HG03354 (cell line): Measurements from ENCODE around the gene ZNF600.
A peak's percentile ranks its signal among the peaks of the same experiment; 100 is the strongest.
"Not testable (repeated sequence)": the region's sequence is repeated elsewhere in the genome, so short reads cannot be mapped to it uniquely, and the experiment has no call there.

ENCODE experiments used
- ATAC-seq: cut with Tn5 transposase; IDR thresholded peaks from one replicate; pipeline ENCODE4 v1.9.1; 2021; ENCODE audit warnings: mild to moderate bottlenecking; ENCODE audit not compliant: unreplicated experiment, poor library complexity, severe bottlenecking

The ZNF600 gene

DNA sequence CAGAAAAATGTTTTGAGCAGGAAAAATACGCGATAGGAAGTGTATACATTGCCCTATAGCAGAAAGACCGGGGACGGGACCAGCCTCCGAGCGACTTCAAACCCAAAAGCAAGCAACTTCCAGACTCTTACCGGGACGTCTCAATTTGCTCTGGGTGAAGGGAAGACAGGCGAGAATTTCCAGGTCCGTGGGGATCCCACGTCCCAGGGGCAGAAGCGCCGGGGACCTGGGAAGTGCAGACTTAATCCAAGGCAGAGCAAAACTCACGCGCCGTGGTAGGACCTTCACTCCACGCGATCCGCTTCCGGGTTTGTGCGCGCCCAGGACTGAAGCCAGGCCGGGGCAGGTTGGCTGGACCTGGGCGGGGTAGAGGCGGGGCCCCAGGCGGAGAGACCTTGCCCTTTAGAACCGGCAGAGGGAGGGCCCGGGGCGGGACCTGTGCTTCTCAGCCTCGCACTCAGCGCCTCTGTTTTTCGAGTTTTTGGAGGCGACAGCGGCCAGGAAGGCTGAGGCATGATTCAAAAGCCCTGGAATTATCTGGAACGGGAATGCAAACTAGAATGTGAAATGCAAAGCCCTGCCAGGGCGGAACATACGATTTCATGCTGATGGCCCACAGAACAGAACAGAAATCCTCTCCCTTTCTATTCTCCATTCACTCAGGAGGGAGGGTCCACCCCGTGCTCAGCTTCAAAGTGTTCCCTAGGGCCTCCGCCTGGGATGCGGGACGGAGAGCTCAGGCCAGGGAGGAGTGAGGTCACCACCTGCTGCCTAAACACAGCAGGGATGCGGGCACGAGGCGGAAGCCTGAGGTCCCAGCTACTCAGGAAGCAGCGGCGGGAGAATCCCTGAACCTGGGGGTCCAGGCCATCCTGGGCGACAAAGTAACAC, at the start of gene ZNF600:
ZNF600 (minus strand) TSS at position 328 of the 891 bp plus-strand sequence. CDS start 7,903 bp downstream, outside the sequence.
- peak; percentile 92 for ATAC-seq

- not testable (repeated sequence) for ATAC-seq
Measured at GRCh38 chr19:52834289-52834688, 47.7 kb upstream of the ZNF600 start.

DNA sequence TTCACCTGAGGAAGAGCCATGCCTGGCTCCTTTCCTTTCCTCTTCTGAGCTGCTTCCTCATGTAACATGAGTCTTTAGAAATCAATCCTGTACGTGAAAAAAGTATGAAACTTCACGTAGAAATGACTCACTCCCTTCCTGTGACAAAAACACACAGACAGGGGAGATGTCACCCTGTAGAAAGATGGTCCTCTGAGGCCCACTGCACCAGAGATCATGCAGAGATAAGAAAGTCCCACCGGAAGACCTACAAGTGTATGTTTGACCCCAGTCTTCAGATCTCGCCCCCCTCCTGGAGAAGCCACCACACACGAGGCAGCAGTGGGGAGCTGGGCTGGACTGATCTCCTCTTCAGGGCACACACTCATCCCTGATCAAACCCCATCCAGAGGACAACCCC, 47.0 kb upstream of the ZNF600 start:
- ATAC-seq, result not testable (repeated sequence)

DNA sequence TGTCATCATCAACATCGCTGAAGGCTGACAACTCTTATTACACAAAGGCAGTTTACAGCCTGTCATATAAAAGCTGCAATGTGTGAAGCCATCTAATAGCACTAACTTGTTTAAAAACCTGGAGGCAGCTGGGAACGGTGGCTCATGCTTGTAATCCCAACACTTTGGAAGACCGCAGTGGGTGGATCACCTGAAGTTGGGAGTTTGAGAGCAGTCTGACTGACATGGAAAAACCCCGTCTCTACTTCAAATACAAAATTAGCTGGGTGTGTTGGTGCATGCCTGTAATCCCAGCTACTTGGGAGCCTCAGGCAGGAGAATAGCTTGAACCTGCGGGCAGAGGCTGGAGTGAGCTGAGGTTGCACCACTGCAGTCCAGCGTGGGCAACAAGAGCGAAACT, 43.3 kb upstream of the ZNF600 start:
- ATAC-seq, result not testable (repeated sequence)

DNA sequence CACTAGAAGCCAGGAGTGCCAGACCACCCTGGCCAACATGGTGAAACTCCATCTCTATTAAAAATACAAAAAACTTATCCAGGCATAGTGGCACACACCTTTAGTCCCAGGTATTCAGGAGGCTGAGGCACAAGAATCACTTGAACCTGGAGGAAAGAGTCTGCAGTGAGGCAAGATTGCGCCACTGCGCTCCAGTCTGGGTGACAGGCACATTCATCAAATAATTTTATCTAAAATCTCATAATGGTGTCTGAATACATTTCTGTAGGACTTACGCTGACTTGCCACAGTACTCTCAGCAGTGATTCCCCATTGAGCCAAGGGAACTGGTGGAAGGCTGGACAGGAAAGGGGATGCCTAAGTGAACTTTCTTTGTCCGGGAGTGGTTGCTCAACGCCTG, 39.2 kb upstream of the ZNF600 start:
- no peak for ATAC-seq

DNA sequence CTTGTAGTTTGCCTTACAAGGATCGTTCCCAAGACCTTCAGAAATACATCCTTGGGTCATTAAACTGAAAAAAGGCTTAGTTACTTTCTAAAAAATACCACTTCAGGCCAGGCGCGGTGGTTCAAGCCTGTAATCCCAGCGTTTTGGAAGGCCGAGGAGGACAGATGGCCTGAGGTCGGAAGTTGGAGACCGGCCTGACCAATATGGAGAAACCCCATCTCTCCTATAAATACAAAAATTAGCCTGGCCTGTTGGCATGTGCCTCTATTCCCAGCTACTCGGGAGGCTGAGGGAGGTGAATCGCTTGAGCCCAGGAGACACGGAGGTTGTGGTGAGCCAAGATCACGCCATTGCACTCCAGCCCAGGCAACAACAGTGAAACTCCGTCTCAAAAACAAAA, 37.1 kb upstream of the ZNF600 start:
- ATAC-seq, result no peak

DNA sequence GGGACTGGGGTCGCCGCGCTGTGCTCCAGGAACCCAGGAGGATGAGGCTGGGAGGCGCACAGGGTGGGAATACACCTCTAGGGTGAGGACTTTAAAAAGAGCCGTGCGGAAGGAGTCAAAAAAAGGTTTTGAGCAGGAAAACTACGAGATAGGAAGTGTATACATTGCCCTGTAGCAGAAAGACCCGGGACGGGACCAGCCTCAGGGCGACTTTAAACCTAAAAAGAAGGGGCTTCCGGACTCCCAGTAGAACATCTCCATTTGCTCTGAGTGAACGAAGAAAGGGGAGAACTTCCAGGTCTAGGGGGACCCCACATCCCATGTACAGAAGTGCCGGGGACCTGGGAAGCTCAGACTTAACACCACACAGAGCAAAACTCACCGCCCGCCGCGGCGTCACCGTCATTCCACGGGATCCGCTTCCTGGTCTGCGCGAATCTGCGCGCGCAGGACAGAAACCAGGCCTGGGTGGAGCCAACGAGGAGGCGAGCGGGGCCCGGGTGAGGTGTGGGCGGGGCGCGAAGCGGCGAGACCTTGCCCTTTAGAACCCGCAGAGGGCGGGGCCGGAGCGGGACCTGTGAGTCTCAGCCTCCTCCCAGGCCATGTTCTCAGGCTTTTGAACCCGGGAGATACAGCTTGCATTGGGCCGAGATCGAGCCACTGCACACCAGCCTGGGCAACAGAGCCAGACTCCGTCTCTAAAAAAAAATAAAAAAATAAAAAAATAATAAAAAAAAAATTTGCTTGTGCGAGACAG, 34.8 kb upstream of the ZNF600 start, which contains the start of gene ZNF28:
ZNF28 (minus strand) TSS at position 430 of the 757 bp plus-strand sequence. CDS start 3,675 bp downstream, outside the sequence.
- ATAC-seq, result peak; percentile 98

DNA sequence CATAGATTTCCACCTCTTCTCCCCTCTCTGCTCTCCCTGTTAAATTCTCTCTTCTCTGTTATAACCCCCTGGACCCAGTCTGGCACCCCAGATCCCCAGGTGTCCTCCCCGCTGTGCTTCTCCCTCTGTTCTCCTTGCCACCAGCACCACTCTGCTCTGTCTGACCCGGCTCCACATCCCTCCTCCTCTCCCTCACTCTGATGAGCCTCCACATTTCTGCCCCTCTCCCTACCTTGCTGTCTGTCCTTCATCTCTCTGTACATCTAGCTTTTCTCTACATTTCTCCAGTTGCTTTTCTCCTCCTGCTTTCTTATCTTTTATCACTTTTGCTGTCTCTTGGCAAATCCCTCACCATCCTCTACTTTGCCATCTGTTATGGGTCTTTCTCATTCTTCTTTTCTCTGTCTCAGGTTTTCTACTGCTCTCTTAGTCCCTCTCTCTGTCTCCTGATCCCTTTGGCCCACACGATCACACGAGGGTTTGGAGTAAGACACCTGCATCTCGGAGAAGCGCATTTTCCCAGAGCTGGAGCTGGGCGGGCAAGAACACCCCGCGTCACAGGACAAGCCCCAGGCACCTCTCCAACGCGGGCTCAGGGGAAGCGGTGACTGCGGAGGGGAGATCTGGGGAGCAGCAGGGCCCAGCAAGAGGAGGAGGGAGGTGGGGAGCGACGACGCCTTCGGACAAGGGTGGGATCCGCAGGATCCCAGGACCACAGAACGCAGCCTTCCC, 34.0 kb upstream of the ZNF600 start:
- ATAC-seq, result peak; percentile 31

DNA sequence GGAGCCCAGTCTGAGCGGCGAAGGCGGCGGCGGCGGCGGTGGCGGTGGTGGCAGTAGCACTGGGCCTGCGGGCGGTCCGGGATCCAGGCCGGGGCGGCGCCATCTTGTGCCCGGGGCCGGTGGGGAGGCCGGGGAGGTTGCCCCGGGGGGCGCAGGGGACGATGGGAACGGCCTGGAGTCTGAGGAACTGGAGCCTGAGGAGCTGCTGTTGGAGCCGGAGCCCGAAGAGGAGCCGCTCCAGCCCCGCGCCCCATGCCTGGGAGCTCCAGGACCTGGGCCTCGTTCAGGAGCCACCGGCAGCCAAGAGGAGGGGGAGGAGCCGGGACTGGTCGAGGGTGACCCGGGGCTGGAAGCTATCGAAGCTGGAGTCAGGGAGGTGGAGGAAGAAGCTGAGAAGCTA, 23.2 kb upstream of the ZNF600 start:
- ATAC-seq, result no peak

DNA sequence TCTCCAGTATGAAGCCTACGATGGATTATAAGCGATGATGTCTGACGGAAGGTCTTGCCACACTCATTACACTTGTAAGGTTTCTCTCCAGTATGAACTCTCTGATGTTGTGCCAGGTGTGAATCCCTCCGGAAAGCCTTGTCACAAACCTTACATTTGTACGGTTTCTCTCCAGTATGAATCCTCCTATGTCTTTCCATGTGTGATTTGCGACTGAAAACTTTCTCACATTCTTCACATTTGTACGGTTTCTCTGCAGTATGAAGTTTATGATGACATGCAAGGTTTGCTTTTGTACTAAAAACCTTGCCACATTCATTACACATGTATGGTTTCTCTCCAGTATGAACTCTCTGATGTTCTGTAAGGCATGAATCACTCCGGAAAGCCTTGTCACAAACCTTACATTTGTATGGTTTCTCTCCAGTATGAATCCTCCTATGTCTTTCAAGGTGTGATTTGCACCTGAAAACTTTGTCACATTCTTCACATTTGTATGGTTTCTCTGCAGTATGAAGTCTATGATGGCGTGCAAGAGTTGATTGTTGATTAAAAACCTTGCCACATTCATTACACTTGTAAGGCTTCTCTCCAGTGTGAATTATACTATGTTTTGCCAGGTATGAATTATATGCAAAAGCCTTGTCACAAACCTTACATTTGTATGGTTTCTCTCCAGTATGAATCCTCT, 13.5 kb upstream of the ZNF600 start:
- ATAC-seq, result not testable (repeated sequence)

DNA sequence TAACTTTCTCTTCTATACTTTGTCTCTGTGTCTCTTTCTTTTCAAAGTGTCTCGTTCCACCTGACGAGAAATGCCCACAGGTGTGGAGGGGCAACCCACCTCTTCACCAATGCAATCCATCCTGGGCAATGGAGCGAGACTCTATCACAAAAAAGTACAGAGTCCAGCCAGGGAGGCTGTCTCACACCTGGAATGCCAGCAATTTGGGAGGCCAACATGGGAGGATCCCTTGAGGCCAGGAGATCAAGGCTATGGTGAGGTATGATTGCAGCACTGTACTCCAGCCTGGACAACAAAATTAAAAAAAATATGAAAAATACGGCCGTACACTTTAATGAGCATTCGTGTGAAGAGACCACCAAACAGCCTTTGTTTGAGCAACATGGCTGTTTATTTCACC, 2.8 kb upstream of the ZNF600 start:
- ATAC-seq, result no peak

DNA sequence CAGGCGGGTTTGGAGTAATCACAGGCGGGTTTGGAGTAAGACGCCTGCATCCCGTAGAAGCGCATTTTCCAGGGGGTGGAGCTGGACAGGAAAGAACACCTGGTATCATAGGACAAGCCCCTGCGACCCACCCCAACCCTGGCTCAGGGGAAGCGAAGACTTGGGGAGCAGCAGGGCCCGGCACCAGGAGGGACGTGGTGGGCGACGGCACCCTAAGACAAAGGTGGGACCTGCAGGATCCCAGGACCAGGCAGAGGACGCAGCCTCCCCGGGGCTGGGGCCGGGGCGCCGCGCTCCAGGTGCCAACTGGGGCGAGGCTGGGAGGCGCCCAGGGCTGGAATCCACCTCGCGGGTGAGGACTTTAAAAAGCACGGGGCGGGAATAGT, 520 bp downstream of the ZNF600 start:
- peak; percentile 46 for ATAC-seq

DNA sequence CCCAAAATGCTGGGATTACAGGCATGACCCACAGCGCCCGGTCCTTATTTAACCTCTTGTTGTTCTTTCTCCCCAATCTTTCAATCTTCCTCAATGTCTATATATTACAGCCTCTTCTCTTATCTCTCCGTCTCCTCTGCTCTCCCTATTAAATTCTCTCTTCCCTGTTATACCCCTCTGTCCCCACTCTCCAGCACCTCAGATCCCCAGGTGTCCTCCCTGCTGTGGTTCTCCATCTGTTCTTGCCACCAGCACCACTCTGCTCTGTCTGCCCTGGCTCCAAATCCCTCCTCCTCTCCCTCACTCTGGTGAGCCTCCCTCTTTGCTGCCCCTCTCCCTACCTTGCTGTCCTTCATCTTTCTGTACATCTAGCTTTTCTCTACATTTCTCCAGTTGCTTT, 1.1 kb downstream of the ZNF600 start:
- no peak for ATAC-seq

- not testable (repeated sequence) for ATAC-seq
Measured at GRCh38 chr19:52782864-52783263, 3.7 kb downstream of the ZNF600 start.

- no peak for ATAC-seq
Measured at GRCh38 chr19:52778811-52779210, 7.8 kb downstream of the ZNF600 start.

- not testable (repeated sequence) for ATAC-seq
Measured at GRCh38 chr19:52756447-52756846, 30.1 kb downstream of the ZNF600 start.

DNA sequence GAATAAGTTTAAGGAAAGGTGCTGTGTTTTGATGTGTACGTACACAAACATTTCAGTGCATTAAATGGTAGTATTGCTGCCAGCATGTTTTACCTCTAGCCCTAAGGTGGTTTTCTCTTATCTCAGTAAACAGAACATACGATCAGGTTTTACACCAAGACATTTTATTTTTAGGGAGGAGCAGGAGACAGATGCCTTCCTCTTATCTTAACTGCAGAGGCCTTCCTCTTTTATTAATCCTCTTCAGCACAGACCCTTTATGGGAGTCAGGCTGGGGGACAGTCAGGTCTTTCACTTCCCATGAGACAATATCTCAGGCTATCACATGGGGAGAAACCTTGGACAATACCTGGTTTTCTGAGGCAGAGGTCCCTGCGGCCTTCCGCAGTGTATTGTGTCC, 36.8 kb downstream of the ZNF600 start:
- ATAC-seq, result no peak

DNA sequence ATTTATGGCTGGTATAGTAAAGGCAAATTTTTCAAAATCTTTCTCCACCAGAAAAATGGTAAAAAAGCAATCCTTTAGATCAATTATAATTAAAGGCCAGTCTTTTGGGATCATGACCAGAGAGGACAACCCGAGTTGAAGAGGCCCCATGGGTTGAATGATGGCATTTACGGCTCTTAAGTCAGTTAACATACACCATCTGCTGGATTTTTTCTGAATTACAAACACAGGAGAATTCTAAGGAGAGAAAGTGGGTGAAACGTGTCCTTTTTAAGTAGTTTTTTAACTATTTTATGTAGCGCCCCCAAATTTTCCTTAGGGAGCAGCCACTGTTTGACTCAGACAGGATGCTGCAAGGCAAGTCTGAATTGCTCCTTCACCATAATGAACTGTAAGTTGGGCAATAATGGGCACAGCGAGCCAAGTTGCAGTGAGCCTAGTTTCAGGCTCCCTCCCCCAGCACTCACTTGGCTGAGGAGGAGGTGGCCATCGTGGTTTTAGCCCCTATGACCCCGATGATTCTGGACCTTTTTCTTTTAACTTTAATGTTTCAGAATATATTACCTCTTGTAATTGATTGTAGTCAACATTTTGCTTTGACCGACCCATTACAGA, 38.1 kb downstream of the ZNF600 start:
- ATAC-seq, result no peak

GRCh38 chr19:52745919-52746318, 40.7 kb downstream of the ZNF600 start:
- not testable (repeated sequence) for ATAC-seq
